ENCODE measurements around the gene WWTR1.

The WWTR1 gene

DNA sequence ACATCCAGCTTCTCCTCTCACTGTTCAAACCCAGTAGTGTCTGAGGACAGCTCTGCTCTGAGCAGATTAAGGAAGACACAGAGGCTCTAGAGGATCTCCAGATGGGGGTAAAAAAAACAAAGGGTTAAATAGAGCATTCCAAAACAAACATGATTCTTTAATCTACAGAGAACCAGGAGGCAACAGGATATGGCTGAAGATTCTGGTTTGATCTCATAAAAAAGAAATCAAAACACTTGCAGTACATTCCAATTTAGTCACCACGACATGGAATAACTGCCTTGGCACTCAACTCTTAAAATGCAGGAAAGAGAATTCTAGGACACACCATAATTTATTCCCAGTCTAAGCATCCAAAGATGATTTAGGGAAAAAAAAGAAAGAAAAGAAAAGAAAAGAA, 151.3 kb downstream of the WWTR1 start:
- in situ Hi-C loops (cut with MboI; ENCODE audit: low sequenced_read_pairs) = no loop called here

- in situ Hi-C loops (cut with MboI; ENCODE audit: low sequenced_read_pairs) = no loop called here
These were observed 155.4 kb downstream of the WWTR1 start for GRCh38 chr3:149502438-149502837.

DNA sequence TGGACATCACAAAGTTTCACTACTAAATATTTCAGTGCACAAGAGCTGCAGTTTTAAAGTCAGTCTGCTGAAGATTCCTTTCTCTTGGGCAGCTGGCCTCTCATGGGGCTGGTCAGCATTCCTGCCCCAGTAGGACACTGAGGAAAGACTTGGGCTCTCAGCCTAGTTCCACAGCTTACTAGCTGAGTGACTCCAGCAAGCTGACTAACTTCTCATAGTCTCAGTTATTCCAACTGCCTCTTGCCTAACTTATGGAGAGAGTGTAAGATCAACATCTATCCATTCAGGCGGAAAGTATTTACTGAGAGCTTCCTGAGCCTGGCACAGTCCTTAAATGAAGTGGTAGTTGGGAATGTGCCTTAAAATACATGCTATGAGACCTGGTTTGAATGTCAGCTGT, 156.3 kb downstream of the WWTR1 start:
- in situ Hi-C loops (cut with MboI; ENCODE audit: low sequenced_read_pairs) = no loop called here

GRCh38 chr3:149497966-149498670, 159.7 kb downstream of the WWTR1 start:
- in situ Hi-C loops (cut with MboI; ENCODE audit: low sequenced_read_pairs) = loop anchor here (25.0 kb wide), 1 partner anchor 236 kb away; no protein-coding TSS in a partner anchor

GRCh38 chr3:149496891-149497290, 160.9 kb downstream of the WWTR1 start:
- in situ Hi-C loops (cut with MboI; ENCODE audit: low sequenced_read_pairs) = loop anchor here (25.0 kb wide), 1 partner anchor 235 kb away; no protein-coding TSS in a partner anchor

DNA sequence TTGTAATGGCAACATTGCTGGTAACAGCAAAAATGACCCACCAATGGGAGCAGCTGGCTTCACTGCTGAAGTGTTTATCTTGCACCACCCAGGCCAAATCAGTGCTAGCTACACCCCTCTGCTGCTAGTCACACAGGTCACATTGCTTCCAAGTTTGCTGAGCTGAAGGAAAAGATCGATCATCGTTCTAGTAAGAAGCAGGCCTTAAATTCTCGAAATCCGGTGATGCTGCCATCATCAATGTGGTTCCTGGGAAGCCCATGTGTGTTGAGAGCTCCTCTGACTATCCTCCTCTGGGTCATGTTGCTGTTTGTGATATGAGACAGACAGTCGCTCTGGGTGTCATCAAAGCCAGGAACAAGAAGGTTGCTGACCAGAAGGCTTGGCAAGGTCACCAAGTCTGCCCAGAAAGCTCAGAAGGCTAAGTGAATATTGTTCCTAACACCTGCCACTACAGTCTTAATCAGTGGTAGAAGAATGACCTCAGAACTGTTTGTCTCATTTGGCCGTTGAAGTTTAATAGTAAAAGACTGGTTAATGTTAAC, 162.2 kb downstream of the WWTR1 start:
- in situ Hi-C loops (cut with MboI; ENCODE audit: low sequenced_read_pairs) = loop anchor here (25.0 kb wide), 1 partner anchor 233 kb away; no protein-coding TSS in a partner anchor

- in situ Hi-C loops (cut with MboI; ENCODE audit: low sequenced_read_pairs) = loop anchor here (25.0 kb wide), 1 partner anchor 233 kb away; no protein-coding TSS in a partner anchor
These were observed 162.9 kb downstream of the WWTR1 start for GRCh38 chr3:149494759-149495580.

DNA sequence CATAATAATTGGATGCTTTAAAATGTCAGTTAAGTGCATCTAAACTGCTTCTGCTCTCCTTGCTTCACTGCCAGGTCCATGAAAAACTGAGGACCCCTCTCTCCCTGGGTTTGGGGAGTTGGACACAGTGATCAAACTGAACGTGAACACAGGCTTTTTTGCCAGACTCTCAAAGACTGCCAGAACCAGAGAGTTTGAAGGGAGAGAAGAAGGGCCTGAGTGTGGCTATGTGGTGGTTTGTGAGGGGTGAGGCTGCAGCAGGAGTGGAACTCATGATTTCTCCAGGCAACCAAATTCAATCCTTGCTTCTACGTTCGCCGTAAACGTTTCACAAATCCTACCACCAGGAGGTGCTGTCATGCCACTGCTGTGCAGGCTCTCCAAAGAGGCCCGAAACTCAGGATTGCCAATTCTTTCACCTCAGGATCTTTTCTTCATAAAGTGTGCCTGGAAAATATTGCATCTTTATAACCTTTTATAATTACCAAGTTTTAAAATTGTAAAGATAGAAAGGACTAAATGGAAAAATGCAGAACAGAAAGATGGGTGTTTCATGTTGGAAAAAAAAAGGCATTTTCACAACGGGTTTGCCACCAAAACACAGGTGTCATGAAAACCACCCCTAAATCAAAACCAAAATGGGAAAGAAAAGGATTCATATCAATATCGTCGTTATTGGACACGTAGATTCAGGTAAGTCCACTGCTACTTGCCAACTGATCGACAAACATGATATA, 163.6 kb downstream of the WWTR1 start:
- in situ Hi-C loops (cut with MboI; ENCODE audit: low sequenced_read_pairs) = loop anchor here (25.0 kb wide), 1 partner anchor 232 kb away; no protein-coding TSS in a partner anchor

- in situ Hi-C loops (cut with MboI; ENCODE audit: low sequenced_read_pairs) = loop anchor here (25.0 kb wide), 1 partner anchor 231 kb away; no protein-coding TSS in a partner anchor
These were observed 164.4 kb downstream of the WWTR1 start for GRCh38 chr3:149493315-149494021.

DNA sequence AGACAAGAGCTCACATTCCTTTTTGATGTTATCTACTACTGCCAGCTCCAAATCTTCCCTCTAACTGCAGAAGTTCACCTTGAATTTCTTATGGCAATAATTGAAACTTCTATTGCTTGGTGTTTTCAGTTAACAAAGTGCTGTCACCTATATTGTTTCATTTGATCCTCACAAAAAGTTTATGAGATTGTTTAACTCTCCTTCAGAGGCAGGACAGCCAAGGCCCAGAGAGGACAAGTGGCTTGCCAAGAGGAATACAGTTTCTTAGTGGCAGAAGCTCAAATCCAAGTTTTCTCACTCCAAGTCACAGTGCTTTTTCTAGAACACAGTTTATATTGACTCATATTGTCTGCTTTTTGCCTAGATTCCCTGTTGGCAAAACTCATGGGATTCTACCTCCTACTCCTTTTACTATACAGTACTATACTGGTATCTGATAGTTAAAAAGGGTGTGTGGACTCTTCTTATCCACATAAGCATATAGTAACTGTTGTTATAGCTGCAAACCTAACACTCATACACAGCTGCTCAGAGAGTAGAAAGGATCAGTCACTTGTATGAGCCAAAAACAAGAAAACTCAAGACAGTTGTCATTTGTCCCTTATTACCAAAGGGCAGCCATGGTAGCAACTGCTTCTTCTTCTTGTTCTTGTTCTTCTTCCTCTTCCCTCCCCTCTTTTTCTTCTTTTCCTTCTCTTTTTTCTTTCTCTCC, 167.4 kb downstream of the WWTR1 start:
- in situ Hi-C loops (cut with MboI; ENCODE audit: low sequenced_read_pairs) = loop anchor here (25.0 kb wide), 1 partner anchor 228 kb away; no protein-coding TSS in a partner anchor

GRCh38 chr3:149489060-149489690, 168.7 kb downstream of the WWTR1 start:
- in situ Hi-C loops (cut with MboI; ENCODE audit: low sequenced_read_pairs) = loop anchor here (25.0 kb wide), 1 partner anchor 227 kb away; no protein-coding TSS in a partner anchor

- in situ Hi-C loops (cut with MboI; ENCODE audit: low sequenced_read_pairs) = loop anchor here (25.0 kb wide), 1 partner anchor 225 kb away; no protein-coding TSS in a partner anchor
These were observed 170.1 kb downstream of the WWTR1 start for GRCh38 chr3:149487598-149488197.

DNA sequence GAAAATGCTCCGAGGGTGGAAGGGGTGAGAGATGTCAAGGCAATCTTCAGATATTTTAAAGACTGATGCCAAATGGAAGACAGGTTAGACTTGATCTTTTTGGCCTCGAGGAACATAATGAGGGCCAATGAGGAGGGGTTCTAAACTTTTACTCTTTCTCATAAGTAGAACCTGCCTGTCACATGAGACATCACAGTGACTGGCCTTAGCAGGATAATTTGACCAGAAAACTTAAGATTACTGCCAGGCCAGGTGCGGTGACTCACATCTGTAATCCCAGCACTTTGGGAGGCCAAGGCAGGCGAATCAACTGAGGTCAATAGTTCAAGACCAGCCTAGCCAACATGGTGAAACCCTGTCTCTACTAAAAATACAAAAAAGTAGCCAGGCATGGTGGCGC, 171.1 kb downstream of the WWTR1 start:
- in situ Hi-C loops (cut with MboI; ENCODE audit: low sequenced_read_pairs) = loop anchor here (25.0 kb wide), 1 partner anchor 224 kb away; no protein-coding TSS in a partner anchor

GRCh38 chr3:149481491-149481890, 176.3 kb downstream of the WWTR1 start:
- in situ Hi-C loops (cut with MboI; ENCODE audit: low sequenced_read_pairs) = loop anchor here (25.0 kb wide), 1 partner anchor 219 kb away; no protein-coding TSS in a partner anchor

GRCh38 chr3:149481056-149481455, 176.8 kb downstream of the WWTR1 start:
- in situ Hi-C loops (cut with MboI; ENCODE audit: low sequenced_read_pairs) = loop anchor here (25.0 kb wide), 1 partner anchor 219 kb away; no protein-coding TSS in a partner anchor

DNA sequence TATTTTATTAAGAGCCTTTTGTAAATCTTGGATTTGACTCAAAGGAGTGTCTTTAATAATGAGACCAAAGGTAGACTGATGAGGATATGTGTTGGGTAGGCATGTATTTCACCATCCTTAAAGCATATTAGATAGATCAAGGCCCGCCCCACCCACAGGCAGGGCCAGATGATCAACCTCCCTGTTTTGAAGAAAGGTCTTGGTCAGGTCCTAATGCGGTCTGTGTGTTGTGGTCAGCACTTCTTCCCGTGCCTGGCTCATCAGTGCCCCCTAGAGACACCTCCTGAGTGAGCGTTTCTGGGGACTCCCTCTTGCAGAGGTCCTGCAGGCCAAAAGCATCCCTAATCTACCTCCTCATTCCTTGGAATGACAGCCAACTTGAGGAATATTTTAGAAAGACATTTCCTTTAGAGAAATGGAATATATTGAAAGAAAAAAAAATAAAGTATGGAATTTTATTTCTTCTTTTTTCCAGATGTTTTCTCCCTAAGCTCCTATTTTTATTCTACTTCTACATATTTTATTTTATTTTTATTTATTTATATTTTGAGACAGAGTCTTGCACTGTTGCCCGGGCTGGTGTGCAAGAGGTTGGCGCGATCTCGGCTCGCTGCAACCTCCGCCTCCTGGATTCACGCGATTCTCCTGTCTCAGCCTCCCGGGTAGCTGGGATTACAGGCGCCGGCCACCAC, 177.4 kb downstream of the WWTR1 start:
- in situ Hi-C loops (cut with MboI; ENCODE audit: low sequenced_read_pairs) = loop anchor here (25.0 kb wide), 1 partner anchor 218 kb away; no protein-coding TSS in a partner anchor

- in situ Hi-C loops (cut with MboI; ENCODE audit: low sequenced_read_pairs) = loop anchor here (25.0 kb wide), 1 partner anchor 217 kb away; no protein-coding TSS in a partner anchor
These were observed 178.1 kb downstream of the WWTR1 start for GRCh38 chr3:149479621-149480325.

Measured in hTERT RPE-1 (cell line).